HepG2 (cell line): ENCODE results near the gene HYDIN. TPM values are rescaled to one million over a fixed set of nuclear protein-coding genes. Genes with fewer than 3 reads are reported as not detected.

Experiments
- ATAC-seq: fragments of 200-7000 bp; cut with Tn5 transposase; 3 replicates; pipeline ENCODE4 v1.9.1; 2020; ENCODE audit warnings: mild to moderate bottlenecking, moderate library complexity
- BruUV-seq: library from RNA; stranded (reverse); fragments of 400-500 nt; replicated peaks from 2 replicates; lab custom pipeline; 2021; lab: Mats Ljungman, UMichigan
- CTCF ChIA-PET: fragments of 300-600 bp; formaldehyde crosslinking; extraction: SDS; loops from one replicate; lab custom pipeline; 2021; ENCODE audit warnings: low total read pairs, inconsistent platforms, low intra/inter-chr PET ratio; lab: Yijun Ruan, JAX
- POLR2A ChIA-PET: fragments of 350-600 bp; sonication (Branson Sonifier 250); formaldehyde crosslinking; loops from one replicate; lab custom pipeline; 2020; ENCODE audit warnings: antibody characterized with exemption, inconsistent platforms; lab: Yijun Ruan, JAX
- DNase-seq: peaks from one replicate; pipeline ENCODE4 v3.0.0-alpha.2; 2015; ENCODE audit warnings: low spot score
- FAIRE-seq: peaks from 3 replicates; lab custom pipeline; 2011; peaks lifted over from hg19 to GRCh38; lab: Jason Lieb, UNC
- H2AFZ ChIP-seq: one replicate; pipeline ENCODE4 v1.6.1; 2011; ENCODE audit warnings: low read length, inconsistent platforms
- H3K27ac ChIP-seq: fragments of 300-600 bp; 3 replicates; pipeline ENCODE4 v1.8.0; 2011; ENCODE audit warnings: mixed run types, mild to moderate bottlenecking, mixed read lengths, low read length, inconsistent platforms; ENCODE audit not compliant: insufficient read depth; ENCODE audit errors: extremely low read length
- H3K27me3 ChIP-seq, 2 experiments: fragments of 200-600 bp in 1 of 2; 2 replicates in 1 of 2; 3 replicates in 1 of 2; pipeline versions ENCODE4 v1.6.0 to v1.8.0; 2011; ENCODE audit warnings: low read length in 2 of 2, mild to moderate bottlenecking in 2 of 2, moderate library complexity in 2 of 2, inconsistent platforms in 1 of 2; ENCODE audit not compliant: insufficient read depth in 2 of 2, control insufficient read depth in 1 of 2
- H3K36me3 ChIP-seq, 2 experiments: fragments of 200-600 bp in 1 of 2; replicated peaks in 1 of 2; 2 replicates in 1 of 2; 3 replicates in 1 of 2; pipeline versions ENCODE4 v1.5.1 to v1.8.0; 2011; ENCODE audit warnings: low read length in 2 of 2, inconsistent platforms in 1 of 2; ENCODE audit not compliant: insufficient read depth in 2 of 2, control insufficient read depth in 1 of 2
- H3K4me1 ChIP-seq: 2 replicates; pipeline ENCODE4 v1.5.1; 2012; ENCODE audit warnings: low read length, inconsistent platforms; ENCODE audit not compliant: insufficient read depth
- H3K4me2 ChIP-seq: 2 replicates; pipeline ENCODE4 v1.6.0; 2011; ENCODE audit warnings: low read depth, low read length, inconsistent platforms
- H3K4me3 ChIP-seq, 3 experiments: fragments of 200-600 bp in 1 of 3; sonication (generic), shearing (Covaris generic) in 1 of 3; replicated peaks in 1 of 3; 2 replicates each; pipeline ENCODE4 v1.5.1; 2011 to 2016; ENCODE audit warnings: low read length in 3 of 3, inconsistent platforms in 2 of 3, low read depth in 2 of 3, mild to moderate bottlenecking in 2 of 3, control low read depth in 1 of 3, mixed read lengths in 1 of 3; ENCODE audit not compliant: insufficient read depth in 1 of 3
- H3K79me2 ChIP-seq: one replicate; pipeline ENCODE4 v1.6.1; 2011; ENCODE audit warnings: low read length, inconsistent platforms; ENCODE audit not compliant: insufficient read depth
- H3K9ac ChIP-seq: 2 replicates; pipeline ENCODE4 v1.6.0; 2011; ENCODE audit warnings: mild to moderate bottlenecking, low read depth, low read length, inconsistent platforms; ENCODE audit not compliant: insufficient read depth
- H3K9me3 ChIP-seq: 2 replicates; pipeline ENCODE4 v1.5.1; 2012; ENCODE audit warnings: mild to moderate bottlenecking, low read length
- H4K20me1 ChIP-seq: 2 replicates; pipeline ENCODE4 v1.6.0; 2011; ENCODE audit warnings: inconsistent platforms, mild to moderate bottlenecking, low read length, moderate library complexity; ENCODE audit not compliant: insufficient read depth
- ATF7 ChIP-seq, 2 experiments: fragments of 450-650 bp in 1 of 2; sonication (generic) in 1 of 2; formaldehyde crosslinking in 1 of 2; IDR thresholded peaks; 2 replicates each; pipeline versions ENCODE4 v1.4.0 to v1.6.1; 2016 to 2020; ENCODE audit warnings: antibody characterized with exemption in 1 of 2, mild to moderate bottlenecking in 1 of 2, missing genetic modification reagents in 1 of 2
- BRD4 ChIP-seq: sonication (generic); formaldehyde crosslinking; IDR thresholded peaks from 2 replicates; pipeline ENCODE4 v1.4.0; 2020; ENCODE audit warnings: missing genetic modification reagents
- ELF3 ChIP-seq: IDR thresholded peaks from 2 replicates; pipeline ENCODE4 v1.6.1; 2016; ENCODE audit warnings: missing genetic modification reagents, missing compliant biosample characterization
- GMEB1 ChIP-seq: sonication (generic); formaldehyde crosslinking; IDR thresholded peaks from 2 replicates; pipeline ENCODE4 v1.5.1; 2020; ENCODE audit warnings: missing genetic modification reagents, mild to moderate bottlenecking, borderline replicate concordance
- HDAC6 ChIP-seq: fragments of 200-600 bp; sonication (generic); IDR thresholded peaks from 2 replicates; pipeline ENCODE4 v1.7.0; 2017; ENCODE audit warnings: mild to moderate bottlenecking, antibody characterized with exemption, low read length, low read depth
- HNRNPUL1 ChIP-seq: fragments of 200-400 bp; formaldehyde crosslinking; IDR thresholded peaks from 2 replicates; pipeline ENCODE4 v1.6.1; 2017; ENCODE audit warnings: low read depth, mild to moderate bottlenecking, low read length, moderate library complexity
- HOXA9 ChIP-seq: sonication (generic); formaldehyde crosslinking; IDR thresholded peaks from 2 replicates; pipeline ENCODE4 v1.8.1; 2022; ENCODE audit warnings: missing genetic modification reagents, mild to moderate bottlenecking, moderate library complexity, borderline replicate concordance
- KLF13 ChIP-seq: sonication (generic); formaldehyde crosslinking; IDR thresholded peaks from 2 replicates; pipeline ENCODE4 v1.4.0; 2020; ENCODE audit warnings: mild to moderate bottlenecking, missing genetic modification reagents
- NONO ChIP-seq, 2 experiments: fragments of 450-650 bp in 1 of 2; sonication (generic) in 1 of 2; formaldehyde crosslinking in 1 of 2; IDR thresholded peaks in 1 of 2; conservative IDR thresholded peaks in 1 of 2; 2 replicates each; pipeline versions ENCODE4 v1.6.1 to v1.8.0; 2017 to 2022; ENCODE audit warnings: mild to moderate bottlenecking in 1 of 2, missing genetic modification reagents in 1 of 2, moderate library complexity in 1 of 2
- RELA ChIP-seq: sonication (generic); formaldehyde crosslinking; IDR thresholded peaks from 2 replicates; pipeline ENCODE4 v1.4.0; 2020; ENCODE audit warnings: missing genetic modification reagents
- ZBTB21 ChIP-seq: sonication (generic); formaldehyde crosslinking; IDR thresholded peaks from 2 replicates; pipeline ENCODE4 v1.4.0; 2020; ENCODE audit warnings: missing genetic modification reagents
- ZFP36L2 ChIP-seq: sonication (generic); formaldehyde crosslinking; IDR thresholded peaks from 2 replicates; pipeline ENCODE4 v1.4.0; 2020; ENCODE audit warnings: missing genetic modification reagents
- ZFP41 ChIP-seq: sonication (generic); formaldehyde crosslinking; IDR thresholded peaks from 2 replicates; pipeline ENCODE4 v1.4.0; 2020; ENCODE audit warnings: mild to moderate bottlenecking, missing genetic modification reagents, borderline replicate concordance
- ZIK1 ChIP-seq: sonication (generic); formaldehyde crosslinking; IDR thresholded peaks from 2 replicates; pipeline ENCODE4 v1.5.0; 2020; ENCODE audit warnings: mild to moderate bottlenecking, low read depth, missing genetic modification reagents, borderline replicate concordance
- ZNF30 ChIP-seq: sonication (generic); formaldehyde crosslinking; IDR thresholded peaks from 2 replicates; pipeline ENCODE4 v1.5.0; 2020; ENCODE audit warnings: mild to moderate bottlenecking, missing genetic modification reagents
- ZNF563 ChIP-seq: sonication (generic); formaldehyde crosslinking; IDR thresholded peaks from 2 replicates; pipeline ENCODE4 v1.8.0; 2022; ENCODE audit warnings: mild to moderate bottlenecking, moderate library complexity, missing genetic modification reagents
- ZNF768 ChIP-seq: sonication (generic); formaldehyde crosslinking; IDR thresholded peaks from 2 replicates; pipeline ENCODE4 v1.4.0; 2020; ENCODE audit warnings: missing genetic modification reagents
- ZSCAN21 ChIP-seq: sonication (generic); formaldehyde crosslinking; IDR thresholded peaks from 2 replicates; pipeline ENCODE4 v1.8.0; 2022; ENCODE audit warnings: mild to moderate bottlenecking, missing genetic modification reagents, moderate library complexity, borderline replicate concordance
- WGBS: methylation state at CpG from one replicate; pipeline ENCODE4 v1.1.6; 2017; ENCODE audit warnings: low lambda C conversion rate; 5-methylcytosine and 5-hydroxymethylcytosine counted together
- in situ Hi-C: cut with HindIII; loops from 2 replicates; pipeline ENCODE4 v1.10.0; 2017; ENCODE audit warnings: low pct_unique_long_range_greater_than_20kb; ENCODE audit not compliant: extremely low pct_ligation_motif_present
- intact Hi-C: fragments of 100-400 bp; cut with micrococcal nuclease; formaldehyde crosslinking; loops from one replicate; pipeline ENCODE4 v1.10.0; 2022; ENCODE audit not compliant: unreplicated experiment
- polyA plus RNA-seq, 8 experiments: library from polyadenylated mRNA; depleted of rRNA in 3 of 8; stranded (reverse) in 7 of 8; unstranded in 1 of 8; fragments of >200 nt; fragmentation: Illumina TruSeq in 4 of 8; extraction: Trizol in 4 of 8; gene quantifications; 2 replicates each; pipeline versions ENCODE4 v1.2.1 to v1.2.3, GENCODE V29; 2011 to 2016; ENCODE audit warnings: low read depth in 4 of 8, missing spikeins in 1 of 8, mixed read lengths in 1 of 8; ENCODE audit not compliant: insufficient read depth in 1 of 8
- total RNA-seq, 5 experiments: library from RNA; depleted of rRNA; stranded (reverse); fragments of >200 nt; fragmentation: Illumina TruSeq; extraction: Trizol; gene quantifications; 2 replicates each; pipeline ENCODE4 v1.2.3, GENCODE V29; 2016; ENCODE audit warnings: low read depth in 1 of 5
- TF ChIP-seq, protein P1 (sequence below): IDR thresholded peaks from 2 replicates; pipeline ENCODE4 v1.6.1; 2016; ENCODE audit warnings: missing genetic modification reagents, missing compliant biosample characterization

Gene HYDIN
- total and polyA plus RNA-seq, 2 of the 13 experiments (the other 11 are each of a cell fraction or from before 2014, with no cell fraction given), result not detected

DNA sequence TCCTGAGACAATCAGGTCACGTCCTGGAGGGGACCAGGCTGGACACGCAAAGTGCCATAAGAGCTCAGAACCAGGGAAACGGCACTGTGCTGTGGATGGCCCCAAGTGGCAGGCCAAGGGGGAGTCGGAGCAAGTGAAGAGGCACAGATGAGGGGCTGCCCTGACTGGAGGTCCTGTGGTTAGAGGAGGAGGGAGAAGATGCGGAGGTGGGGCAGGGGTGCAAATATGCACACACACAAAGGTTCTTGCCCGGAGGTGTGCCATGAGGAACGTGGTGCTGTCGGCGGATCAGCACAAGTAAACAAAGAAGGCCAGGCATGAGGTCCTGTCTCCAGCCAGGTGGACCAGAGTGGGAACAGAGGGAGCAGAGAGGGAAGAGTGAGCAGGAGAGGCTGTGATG is 453.0 kb downstream of the HYDIN start:
- H3K4me2 ChIP-seq, result no peak overlapping the region
- no peak overlapping the region for H3K9ac ChIP-seq
- no peak overlapping the region for H2AFZ ChIP-seq
- ChIA-PET CTCF (no interaction called here), POLR2A (no interaction called here)
- H3K4me1 ChIP-seq, result peaks cover 6% of the 10 kb centered on the region; the same call in 1 of the 2 replicates
- H3K27ac ChIP-seq, result no peak overlapping the region
- H4K20me1 ChIP-seq, result no peaks in the 10 kb centered on the region
- H3K27me3 ChIP-seq, result no peaks in the 10 kb centered on the region
- no peak for ATAC-seq
- no peaks in the 10 kb centered on the region for H3K9me3 ChIP-seq
- no peak for FAIRE-seq
- no peak for DNase-seq
- H3K79me2 ChIP-seq, result no peaks in the 10 kb centered on the region
- H3K4me3 ChIP-seq, result no peak overlapping the region
- TF ChIP-seq ATF7 (IDR thresholded peaks at IDR 0.05), result no peak
- TF ChIP-seq ATF7 (CRISPR knock-in tag; IDR thresholded peaks at IDR 0.05), result no peak
- no peak for TF ChIP-seq KLF13
- TF ChIP-seq, protein P1, sequence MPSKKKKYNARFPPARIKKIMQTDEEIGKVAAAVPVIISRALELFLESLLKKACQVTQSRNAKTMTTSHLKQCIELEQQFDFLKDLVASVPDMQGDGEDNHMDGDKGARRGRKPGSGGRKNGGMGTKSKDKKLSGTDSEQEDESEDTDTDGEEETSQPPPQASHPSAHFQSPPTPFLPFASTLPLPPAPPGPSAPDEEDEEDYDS (CRISPR knock-in tag), result no peak
- TF ChIP-seq HNRNPUL1, result no peak
- TF ChIP-seq HDAC6, result no peak
- no peak for TF ChIP-seq BRD4 (CRISPR knock-in tag)
- TF ChIP-seq NONO (IDR thresholded peaks at IDR 0.05), result no peak
- no peak for TF ChIP-seq NONO (CRISPR knock-in tag; conservative IDR thresholded peaks at IDR 0.05)
- TF ChIP-seq RELA (CRISPR knock-in tag), result no peak
- TF ChIP-seq ZSCAN21 (CRISPR knock-in tag), result no peak
- TF ChIP-seq ELF3 (CRISPR knock-in tag), result no peak
- TF ChIP-seq HOXA9, result no peak
- TF ChIP-seq ZFP41 (CRISPR knock-in tag), result no peak
- TF ChIP-seq ZFP36L2, result no peak
- TF ChIP-seq ZNF30 (CRISPR knock-in tag), result no peak
- TF ChIP-seq ZIK1 (CRISPR knock-in tag), result no peak
- no peak for TF ChIP-seq ZNF768
- TF ChIP-seq ZBTB21, result no peak
- no peak for TF ChIP-seq ZNF563 (CRISPR knock-in tag)
- no peak for TF ChIP-seq GMEB1 (CRISPR knock-in tag)
- no TSS peak for BruUV-seq
- in situ Hi-C loops (no loop called here), intact Hi-C loops (no loop called here)
- H3K36me3 ChIP-seq, result peaks cover 35 to 69% of the 10 kb centered on the region in 2 experiments
- 94% methylated on average over 9 of the region's 9 CpGs for WGBS
